ENCODE measurements around the gene ARAP1.

ARAP1 gene

GRCh38 chr11:72764503-72764902 lies 12.3 kb upstream of the ARAP1 start:
- in situ Hi-C loops (cut with HindIII; ENCODE audit: low sequenced_read_pairs), result no loop called here

GRCh38 chr11:72763823-72764222 lies 11.6 kb upstream of the ARAP1 start:
- in situ Hi-C loops (cut with HindIII; ENCODE audit: low sequenced_read_pairs), result no loop called here

GRCh38 chr11:72762641-72763304 lies 10.6 kb upstream of the ARAP1 start:
- in situ Hi-C loops (cut with HindIII; ENCODE audit: low sequenced_read_pairs), result no loop called here

GRCh38 chr11:72760539-72761405 lies 8.6 kb upstream of the ARAP1 start:
- in situ Hi-C loops (cut with HindIII; ENCODE audit: low sequenced_read_pairs), result no loop called here

- in situ Hi-C loops (cut with HindIII; ENCODE audit: low sequenced_read_pairs), result no loop called here
Observed at GRCh38 chr11:72759468-72759985, 7.3 kb upstream of the ARAP1 start.

GRCh38 chr11:72758690-72759389 lies 6.6 kb upstream of the ARAP1 start:
- in situ Hi-C loops (cut with HindIII; ENCODE audit: low sequenced_read_pairs), result no loop called here

GRCh38 chr11:72758304-72758689 lies 6.1 kb upstream of the ARAP1 start:
- in situ Hi-C loops (cut with HindIII; ENCODE audit: low sequenced_read_pairs), result no loop called here

GRCh38 chr11:72755713-72756285 lies 3.6 kb upstream of the ARAP1 start:
- in situ Hi-C loops (cut with HindIII; ENCODE audit: low sequenced_read_pairs), result no loop called here

GRCh38 chr11:72754544-72755155 lies 2.4 kb upstream of the ARAP1 start:
- in situ Hi-C loops (cut with HindIII; ENCODE audit: low sequenced_read_pairs), result loop anchor here (5.0 kb wide), 1 partner anchor 68 kb away; no protein-coding TSS in a partner anchor

GRCh38 chr11:72754149-72754543 lies 1.9 kb upstream of the ARAP1 start:
- in situ Hi-C loops (cut with HindIII; ENCODE audit: low sequenced_read_pairs), result loop anchor here (5.0 kb wide), 1 partner anchor 68 kb away; no protein-coding TSS in a partner anchor

GRCh38 chr11:72753341-72754148 lies 1.3 kb upstream of the ARAP1 start:
- in situ Hi-C loops (cut with HindIII; ENCODE audit: low sequenced_read_pairs), result loop anchor here (5.0 kb wide), 1 partner anchor 69 kb away; no protein-coding TSS in a partner anchor

- in situ Hi-C loops (cut with HindIII; ENCODE audit: low sequenced_read_pairs), result loop anchor here (5.0 kb wide), 1 partner anchor 71 kb away; no protein-coding TSS in a partner anchor
Observed at GRCh38 chr11:72751116-72752087, 806 bp downstream of the ARAP1 start.

GRCh38 chr11:72750556-72751115 lies 1.6 kb downstream of the ARAP1 start:
- in situ Hi-C loops (cut with HindIII; ENCODE audit: low sequenced_read_pairs), result loop anchor here (5.0 kb wide), 1 partner anchor 72 kb away; no protein-coding TSS in a partner anchor

- in situ Hi-C loops (cut with HindIII; ENCODE audit: low sequenced_read_pairs), result loop anchor here (5.0 kb wide), 1 partner anchor 72 kb away; no protein-coding TSS in a partner anchor
Observed at GRCh38 chr11:72750086-72750485, 2.1 kb downstream of the ARAP1 start.

GRCh38 chr11:72747289-72747855 lies 4.8 kb downstream of the ARAP1 start:
- in situ Hi-C loops (cut with HindIII; ENCODE audit: low sequenced_read_pairs), result no loop called here

- in situ Hi-C loops (cut with HindIII; ENCODE audit: low sequenced_read_pairs), result no loop called here
Observed at GRCh38 chr11:72746821-72747220, 5.4 kb downstream of the ARAP1 start.

GRCh38 chr11:72745925-72746550 lies 6.2 kb downstream of the ARAP1 start:
- in situ Hi-C loops (cut with HindIII; ENCODE audit: low sequenced_read_pairs), result no loop called here

All from DLD1 (cell line).